H1 (cell line): Measurements from ENCODE around the gene IL21R. TPM values are rescaled to one million over a fixed set of nuclear protein-coding genes. Genes with fewer than 3 reads are reported as not detected.

ENCODE experiments used
- CTCF ChIA-PET: fragments of 300-600 bp; sonication (Branson Sonifier 250); formaldehyde crosslinking; loops from one replicate; lab custom pipeline; 2021; ENCODE audit not compliant: partially characterized antibody; lab: Charles Lee
- POLR2A ChIA-PET: fragments of 300-600 bp; sonication (Branson Sonifier 250); formaldehyde crosslinking; loops from one replicate; lab custom pipeline; 2021; ENCODE audit warnings: inconsistent platforms; ENCODE audit not compliant: partially characterized antibody; lab: Charles Lee
- DNase-seq, 2 experiments: peaks; one replicate each; pipeline versions ENCODE4 v3.0.0 to v3.0.0-alpha.2; 2010 to 2022; ENCODE audit warnings: low spot score in 2 of 2, low read depth in 1 of 2, mixed read lengths in 1 of 2
- FAIRE-seq: peaks from 2 replicates; lab custom pipeline; 2011; peaks lifted over from hg19 to GRCh38; lab: Jason Lieb, UNC
- H2AFZ ChIP-seq: 2 replicates; pipeline ENCODE4 v1.8.1; 2012; ENCODE audit warnings: low read length, inconsistent platforms
- H2AK5ac ChIP-seq: 2 replicates; pipeline ENCODE4 v1.6.1; 2013; ENCODE audit warnings: low read depth, low read length
- H2BK120ac ChIP-seq: replicated peaks from 2 replicates; pipeline ENCODE3; 2013; ENCODE audit warnings: low read depth, low read length, inconsistent platforms
- H2BK12ac ChIP-seq: 2 replicates; pipeline ENCODE4 v1.6.1; 2013; ENCODE audit warnings: low read depth, low read length
- H2BK15ac ChIP-seq: 2 replicates; pipeline ENCODE4 v1.6.1; 2013; ENCODE audit warnings: low read length
- H2BK20ac ChIP-seq: 2 replicates; pipeline ENCODE4 v1.6.1; 2013; ENCODE audit warnings: low read length
- H2BK5ac ChIP-seq: 2 replicates; pipeline ENCODE4 v1.6.1; 2013; ENCODE audit warnings: low read depth, low read length
- H3K14ac ChIP-seq: 2 replicates; pipeline ENCODE4 v1.6.1; 2013; ENCODE audit warnings: inconsistent platforms; ENCODE audit not compliant: insufficient read length
- H3K18ac ChIP-seq: 2 replicates; pipeline ENCODE4 v1.6.1; 2013; ENCODE audit warnings: low read length; ENCODE audit errors: extremely low read depth
- H3K23ac ChIP-seq: 2 replicates; pipeline ENCODE4 v1.6.1; 2013; ENCODE audit warnings: inconsistent platforms; ENCODE audit not compliant: insufficient read length
- H3K23me2 ChIP-seq: 2 replicates; pipeline ENCODE4 v1.6.1; 2013; ENCODE audit warnings: low read depth, low read length
- H3K27ac ChIP-seq: 2 replicates; pipeline ENCODE4 v1.6.1; 2011; ENCODE audit warnings: low read depth, low read length, inconsistent platforms
- H3K27me3 ChIP-seq, 4 experiments: replicated peaks in 1 of 4; 1 replicate in 1 of 4; 2 replicates in 3 of 4; pipeline versions ENCODE4 v1.6.1 to v1.8.1; 2011 to 2013; ENCODE audit warnings: low read length in 3 of 4, mild to moderate bottlenecking in 3 of 4, inconsistent platforms in 2 of 4, mixed read lengths in 2 of 4, moderate library complexity in 1 of 4; ENCODE audit not compliant: control insufficient read depth in 3 of 4, insufficient read depth in 3 of 4; ENCODE audit errors: extremely low read depth in 1 of 4
- H3K36me3 ChIP-seq, 4 experiments: 2 replicates each; pipeline versions ENCODE4 v1.6.1 to v1.8.1; 2011 to 2013; ENCODE audit warnings: mild to moderate bottlenecking in 4 of 4, low read length in 3 of 4, moderate library complexity in 2 of 4, control low read depth in 1 of 4, inconsistent platforms in 1 of 4; ENCODE audit not compliant: insufficient read depth in 4 of 4, control insufficient read depth in 2 of 4
- H3K4ac ChIP-seq: replicated peaks from 2 replicates; pipeline ENCODE3; 2013; ENCODE audit warnings: low read length, low read depth, mixed read lengths, inconsistent platforms; ENCODE audit not compliant: insufficient read length
- H3K4me1 ChIP-seq, 4 experiments: replicated peaks in 1 of 4; 1 replicate in 1 of 4; 2 replicates in 3 of 4; pipeline versions ENCODE4 v1.6.1 to v1.8.1; 2011 to 2013; ENCODE audit warnings: low read length in 3 of 4, inconsistent platforms in 2 of 4, mixed read lengths in 1 of 4; ENCODE audit not compliant: insufficient read depth in 4 of 4, control insufficient read depth in 3 of 4
- H3K4me2 ChIP-seq, 2 experiments: 2 replicates each; pipeline versions ENCODE4 v1.6.1 to v1.8.1; 2011 to 2013; ENCODE audit warnings: low read depth in 2 of 2, low read length in 2 of 2, control low read depth in 1 of 2, inconsistent platforms in 1 of 2, mild to moderate bottlenecking in 1 of 2; ENCODE audit not compliant: insufficient read depth in 1 of 2
- H3K4me3 ChIP-seq, 4 experiments: fragments of 200-600, 300-600 bp in 1 of 4; sonication (generic), shearing (Covaris generic), sonication (Bioruptor Twin) in 1 of 4; 2 replicates each; pipeline versions ENCODE4 v1.5.1 to v1.8.1; 2011 to 2016; ENCODE audit warnings: low read length in 4 of 4, low read depth in 3 of 4, control low read depth in 2 of 4, inconsistent platforms in 2 of 4, mild to moderate bottlenecking in 2 of 4, mixed read lengths in 1 of 4, moderate library complexity in 1 of 4; ENCODE audit not compliant: insufficient read depth in 2 of 4; ENCODE audit errors: extremely low read depth in 1 of 4
- H3K56ac ChIP-seq: replicated peaks from 2 replicates; pipeline ENCODE3; 2013; ENCODE audit warnings: low read depth, mild to moderate bottlenecking, mixed read lengths, low read length, inconsistent platforms; ENCODE audit not compliant: insufficient read length
- H3K79me1 ChIP-seq: 2 replicates; pipeline ENCODE4 v1.6.1; 2013; ENCODE audit warnings: low read depth, low read length, control low read depth
- H3K79me2 ChIP-seq, 2 experiments: 2 replicates each; pipeline versions ENCODE4 v1.6.1 to v1.8.1; 2012 to 2013; ENCODE audit warnings: low read length in 2 of 2, mild to moderate bottlenecking in 2 of 2, inconsistent platforms in 1 of 2; ENCODE audit not compliant: insufficient read depth in 2 of 2, control insufficient read depth in 1 of 2
- H3K9ac ChIP-seq, 4 experiments: replicated peaks in 1 of 4; 1 replicate in 1 of 4; 2 replicates in 3 of 4; pipeline versions ENCODE4 v1.6.1 to v1.8.1; 2011 to 2013; ENCODE audit warnings: low read depth in 3 of 4, low read length in 3 of 4, control low read depth in 2 of 4, mild to moderate bottlenecking in 2 of 4, moderate library complexity in 2 of 4, inconsistent platforms in 1 of 4; ENCODE audit errors: extremely low read depth in 1 of 4
- H3K9me3 ChIP-seq, 2 experiments: 2 replicates each; pipeline versions ENCODE4 v1.6.1 to v1.8.1; 2012 to 2013; ENCODE audit warnings: mild to moderate bottlenecking in 2 of 2, moderate library complexity in 2 of 2, control low read depth in 1 of 2, inconsistent platforms in 1 of 2, low read depth in 1 of 2, low read length in 1 of 2, mixed read lengths in 1 of 2; ENCODE audit not compliant: insufficient read depth in 2 of 2
- H4K20me1 ChIP-seq, 2 experiments: replicated peaks in 1 of 2; 2 replicates each; pipeline versions ENCODE3 to v1.8.1; 2011 to 2013; ENCODE audit warnings: inconsistent platforms in 2 of 2, low read length in 2 of 2, mild to moderate bottlenecking in 1 of 2; ENCODE audit not compliant: insufficient read depth in 2 of 2, control insufficient read depth in 1 of 2
- H4K5ac ChIP-seq: 2 replicates; pipeline ENCODE4 v1.6.1; 2013; ENCODE audit warnings: low read length, low read depth, mixed read lengths, inconsistent platforms; ENCODE audit not compliant: insufficient read length
- H4K8ac ChIP-seq: 2 replicates; pipeline ENCODE4 v1.8.0; 2013; ENCODE audit warnings: mild to moderate bottlenecking, moderate library complexity, low read length, inconsistent platforms; ENCODE audit not compliant: insufficient read depth; ENCODE audit errors: extremely low read depth
- H4K91ac ChIP-seq: replicated peaks from 2 replicates; pipeline ENCODE3; 2013; ENCODE audit warnings: low read length, mixed read lengths, inconsistent platforms; ENCODE audit not compliant: insufficient read length
- KDM4A ChIP-seq: IDR thresholded peaks from one replicate; pipeline ENCODE4 v1.7.1; 2012; ENCODE audit warnings: low read depth, mild to moderate bottlenecking, moderate library complexity, low read length, inconsistent platforms; ENCODE audit not compliant: severe bottlenecking
- RNF2 ChIP-seq: fragments of 200-900, 300-1000 bp; sonication (generic); IDR thresholded peaks from 2 replicates; pipeline ENCODE4 v1.7.1; 2016; ENCODE audit warnings: borderline replicate concordance, low read depth, mild to moderate bottlenecking, antibody characterized with exemption, low read length; ENCODE audit not compliant: poor library complexity, severe bottlenecking; ENCODE audit errors: missing control alignments
- WGBS, 2 experiments: shearing (Covaris generic) in 1 of 2; methylation state at CpG; one replicate each; pipeline versions ENCODE4 v1.1.6 to v1.1.7; 2013 to 2015; ENCODE audit warnings: low lambda C conversion rate in 2 of 2, mixed read lengths in 2 of 2, inconsistent platforms in 1 of 2, low coverage in 1 of 2, missing lambda C conversion rate in 1 of 2; ENCODE audit not compliant: insufficient replicate concordance in 2 of 2, insufficient coverage in 1 of 2, insufficient read length in 1 of 2; ENCODE audit errors: extremely low coverage in 1 of 2, missing lambda C conversion rate in 1 of 2; 5-methylcytosine and 5-hydroxymethylcytosine counted together
- polyA plus RNA-seq, 7 experiments: library from polyadenylated mRNA; depleted of rRNA in 3 of 7; stranded (reverse) in 5 of 7; unstranded in 2 of 7; fragments of >200 nt in 5 of 7; fragments of 200-250 nt in 2 of 7; gene quantifications; 1 replicate in 5 of 7; 2 replicates in 1 of 7; 4 replicates in 1 of 7; pipeline versions ENCODE4 v1.2.1 to v1.2.3, GENCODE V29; 2011 to 2013; ENCODE audit warnings: missing spikeins in 2 of 7, mixed read lengths in 2 of 7
- total RNA-seq: library from RNA; stranded (reverse); fragmentation: NEBNext Ultra II Directional; extraction: Animal tissue kit (Norgen Biotek cat#: 25700); gene quantifications from 2 replicates; pipeline ENCODE4 v1.2.1, GENCODE V29; 2021

Gene IL21R
- total and polyA plus RNA-seq, 2 of the 8 experiments (the other 6 are each of a cell fraction or from before 2014, with no cell fraction given) = 0.34 to 0.70 TPM

DNA sequence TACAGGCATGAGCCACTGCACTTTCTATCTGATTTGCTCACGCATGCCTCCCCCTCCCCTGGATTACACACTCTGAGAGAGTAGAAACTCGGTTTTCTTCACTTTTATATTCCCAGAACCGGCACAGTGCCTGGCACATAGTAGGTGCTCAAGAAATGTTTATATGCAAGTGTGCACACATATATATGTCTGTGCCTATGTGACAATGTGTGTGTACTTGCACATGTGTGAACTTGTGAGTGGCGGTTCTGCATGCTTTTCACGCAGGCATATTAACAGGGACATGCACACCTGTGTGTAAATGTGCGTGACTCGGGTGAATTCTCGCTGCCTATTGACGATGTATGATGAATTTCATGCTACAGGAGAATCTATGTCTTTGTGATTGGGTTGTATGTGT is 22.1 kb upstream of the IL21R start:
- no peak overlapping the region for H2AK5ac ChIP-seq
- H3K4ac ChIP-seq = no peak overlapping the region
- H2AFZ ChIP-seq = no peak overlapping the region
- no peak for FAIRE-seq
- no peak overlapping the region for H2BK5ac ChIP-seq
- H4K91ac ChIP-seq = no peak overlapping the region
- H3K27ac ChIP-seq = no peak overlapping the region; the same call in 1 of the 2 replicates
- H3K27me3 ChIP-seq = no peaks in the 10 kb centered on the region; a peak in 1 of 7 replicates
- no peak overlapping the region for H3K4me3 ChIP-seq
- H3K14ac ChIP-seq = no peak overlapping the region
- DNase-seq = no peak
- no peak overlapping the region for H2BK12ac ChIP-seq
- H3K23ac ChIP-seq = no peak overlapping the region
- no peak overlapping the region for H3K18ac ChIP-seq
- POLR2A ChIA-PET = no interaction called here
- H3K9me3 ChIP-seq = 0 out of 4 replicates have a peak, but pooled peaks cover 0 to 3% of the 10 kb centered on the region in 2 experiments
- CTCF ChIA-PET = interaction anchor here (0.8 to 2.3 kb wide), 2 partner anchors 12 to 73 kb away, joined by 3 to 10 read pairs; no protein-coding TSS in a partner anchor
- no peaks in the 10 kb centered on the region for H3K79me1 ChIP-seq
- no peak overlapping the region for H2BK20ac ChIP-seq
- H2BK15ac ChIP-seq = no peak overlapping the region
- H2BK120ac ChIP-seq = no peak overlapping the region
- H3K56ac ChIP-seq = no peak overlapping the region
- no peaks in the 10 kb centered on the region for H3K79me2 ChIP-seq
- WGBS, 2 experiments = 93% methylated on average over 9 of the region's 9 CpGs; no CpG with 5 or more reads in 1 of the 2 experiments
- H4K8ac ChIP-seq = no peak overlapping the region
- H4K20me1 ChIP-seq = no peaks in the 10 kb centered on the region
- no peaks in the 10 kb centered on the region for H3K23me2 ChIP-seq
- no peaks in the 10 kb centered on the region; a peak in 2 of 7 replicates for H3K4me1 ChIP-seq
- no peaks in the 10 kb centered on the region for H3K36me3 ChIP-seq
- H4K5ac ChIP-seq = no peak overlapping the region
- no peak overlapping the region for H3K4me2 ChIP-seq
- no peak overlapping the region for H3K9ac ChIP-seq
- TF ChIP-seq KDM4A (no peak), RNF2 (no peak)
